Fibroblast of skin of scalp (primary cell): Measurements from ENCODE around the gene SPHK1.

ENCODE experiments used
- DNase-seq: peaks from one replicate; pipeline ENCODE4 v3.0.0-alpha.2; 2013

SPHK1 gene

DNA sequence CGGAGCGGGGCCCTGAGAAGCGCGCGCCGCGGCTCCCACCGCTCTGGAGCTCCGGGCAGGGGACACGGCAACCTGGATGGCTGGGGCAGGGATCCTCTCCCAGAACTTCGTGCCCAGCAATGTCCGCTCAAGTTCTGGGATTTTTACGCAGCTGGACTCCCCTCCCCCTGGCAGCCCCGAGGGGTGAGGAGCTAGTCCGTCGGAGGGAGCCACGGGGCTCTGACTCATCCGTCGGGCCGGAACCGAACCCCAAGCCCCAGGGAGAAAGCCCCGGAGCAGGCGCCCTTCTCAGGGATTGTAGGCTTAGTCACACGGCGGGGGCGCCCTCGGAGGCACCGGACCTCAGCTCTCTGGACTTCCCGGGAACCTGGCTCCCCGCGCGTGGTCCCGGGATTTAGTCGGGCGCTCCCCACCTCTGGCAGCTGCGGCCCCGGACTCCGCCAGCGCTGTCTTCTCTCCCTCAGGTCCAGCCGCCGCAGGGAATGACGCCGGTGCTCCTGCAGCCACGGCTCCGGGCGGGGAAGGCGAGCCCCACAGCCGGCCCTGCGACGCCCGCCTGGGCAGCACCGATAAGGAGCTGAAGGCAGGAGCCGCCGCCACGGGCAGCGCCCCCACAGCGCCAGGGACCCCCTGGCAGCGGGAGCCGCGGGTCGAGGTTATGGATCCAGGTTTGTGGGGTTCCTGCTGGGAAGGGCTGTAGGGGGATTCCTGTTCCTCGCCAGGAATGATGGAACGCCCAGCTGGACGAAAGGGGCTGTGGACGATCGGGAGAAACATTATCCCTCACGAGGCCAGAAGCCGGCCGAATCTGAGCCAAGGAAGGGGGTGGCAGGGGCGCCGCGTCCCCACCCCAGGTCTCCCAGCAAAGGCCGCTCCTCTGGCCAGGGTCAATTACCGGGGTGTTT, 830 bp downstream of the SPHK1 start:
- peak; percentile 66 for DNase-seq

DNA sequence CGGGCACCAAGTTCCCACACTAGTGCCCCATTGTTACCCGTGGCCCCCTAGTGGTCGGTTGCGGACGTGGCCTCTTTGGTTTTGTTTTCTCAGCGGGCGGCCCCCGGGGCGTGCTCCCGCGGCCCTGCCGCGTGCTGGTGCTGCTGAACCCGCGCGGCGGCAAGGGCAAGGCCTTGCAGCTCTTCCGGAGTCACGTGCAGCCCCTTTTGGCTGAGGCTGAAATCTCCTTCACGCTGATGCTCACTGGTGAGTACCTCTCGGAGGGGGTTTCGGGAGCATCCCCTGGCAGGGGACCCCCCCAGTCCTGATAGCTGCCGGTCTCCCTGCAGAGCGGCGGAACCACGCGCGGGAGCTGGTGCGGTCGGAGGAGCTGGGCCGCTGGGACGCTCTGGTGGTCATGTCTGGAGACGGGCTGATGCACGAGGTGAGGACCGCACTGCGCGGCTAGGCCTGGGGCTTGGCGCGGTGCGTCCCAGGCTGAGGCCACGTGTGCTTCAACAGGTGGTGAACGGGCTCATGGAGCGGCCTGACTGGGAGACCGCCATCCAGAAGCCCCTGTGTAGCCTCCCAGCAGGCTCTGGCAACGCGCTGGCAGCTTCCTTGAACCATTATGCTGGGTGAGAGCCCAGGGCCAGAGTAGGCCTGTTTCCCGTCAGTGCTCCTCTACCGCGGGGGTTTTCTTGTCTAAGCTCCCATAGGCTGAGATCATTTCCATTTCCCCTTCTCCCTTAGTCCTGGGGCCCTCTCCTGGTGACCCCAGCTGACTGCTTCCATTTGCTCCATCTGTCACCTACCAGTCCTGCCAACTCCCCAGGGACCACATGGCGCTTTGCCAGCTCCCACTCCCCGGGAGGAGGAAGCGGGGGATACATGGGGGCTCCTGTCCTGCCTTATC, 1.7 kb downstream of the SPHK1 start:
- peak; percentile 85 for DNase-seq

DNA sequence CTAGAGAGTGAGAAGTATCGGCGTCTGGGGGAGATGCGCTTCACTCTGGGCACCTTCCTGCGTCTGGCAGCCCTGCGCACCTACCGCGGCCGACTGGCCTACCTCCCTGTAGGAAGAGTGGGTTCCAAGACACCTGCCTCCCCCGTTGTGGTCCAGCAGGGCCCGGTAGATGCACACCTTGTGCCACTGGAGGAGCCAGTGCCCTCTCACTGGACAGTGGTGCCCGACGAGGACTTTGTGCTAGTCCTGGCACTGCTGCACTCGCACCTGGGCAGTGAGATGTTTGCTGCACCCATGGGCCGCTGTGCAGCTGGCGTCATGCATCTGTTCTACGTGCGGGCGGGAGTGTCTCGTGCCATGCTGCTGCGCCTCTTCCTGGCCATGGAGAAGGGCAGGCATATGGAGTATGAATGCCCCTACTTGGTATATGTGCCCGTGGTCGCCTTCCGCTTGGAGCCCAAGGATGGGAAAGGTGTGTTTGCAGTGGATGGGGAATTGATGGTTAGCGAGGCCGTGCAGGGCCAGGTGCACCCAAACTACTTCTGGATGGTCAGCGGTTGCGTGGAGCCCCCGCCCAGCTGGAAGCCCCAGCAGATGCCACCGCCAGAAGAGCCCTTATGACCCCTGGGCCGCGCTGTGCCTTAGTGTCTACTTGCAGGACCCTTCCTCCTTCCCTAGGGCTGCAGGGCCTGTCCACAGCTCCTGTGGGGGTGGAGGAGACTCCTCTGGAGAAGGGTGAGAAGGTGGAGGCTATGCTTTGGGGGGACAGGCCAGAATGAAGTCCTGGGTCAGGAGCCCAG, 2.8 kb downstream of the SPHK1 start:
- DNase-seq = no peak

DNA sequence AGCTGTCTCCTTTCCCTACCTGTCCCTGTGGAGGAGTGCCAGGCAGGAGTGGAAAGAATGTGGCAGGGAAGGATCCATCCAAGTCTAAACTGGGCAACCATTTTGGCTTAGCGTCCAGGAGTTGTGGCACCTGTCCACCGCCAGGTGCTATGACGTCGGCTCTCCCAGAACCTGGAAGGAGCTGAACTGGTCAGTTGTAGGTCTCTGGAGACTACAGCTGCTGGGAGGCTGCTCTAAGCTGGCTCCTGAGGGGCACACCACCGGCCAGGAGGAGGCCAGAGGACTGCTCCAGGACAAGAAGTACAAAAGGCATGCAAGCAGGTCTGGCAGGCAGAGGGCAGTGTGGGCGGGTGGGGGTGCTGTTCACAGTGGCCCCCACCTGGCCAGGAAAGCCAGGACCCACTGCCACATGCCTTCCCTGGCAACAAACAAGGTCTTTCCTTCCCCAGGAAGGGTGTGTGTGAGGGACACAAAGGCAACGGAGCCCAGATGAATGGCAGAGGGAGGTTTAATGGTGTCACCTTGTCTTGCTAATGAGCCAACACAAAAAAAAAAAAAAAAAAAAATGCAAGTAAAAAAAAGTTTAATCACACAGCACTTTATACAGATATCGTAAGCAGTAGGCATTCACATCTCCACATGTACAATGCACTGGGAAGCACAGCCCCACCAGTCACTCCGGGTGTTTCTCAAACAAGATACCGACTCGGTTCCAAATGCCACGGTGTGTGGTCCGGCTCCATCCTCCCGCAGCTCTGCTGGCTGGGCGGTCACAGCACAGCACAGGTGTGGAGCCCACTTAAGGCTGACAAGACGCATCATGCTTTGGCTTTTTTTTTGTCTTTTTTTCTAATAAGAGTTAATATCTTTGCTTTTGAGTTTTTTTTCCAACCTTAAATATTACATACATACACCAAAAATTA, 4.8 kb downstream of the SPHK1 start:
- no peak for DNase-seq

DNA sequence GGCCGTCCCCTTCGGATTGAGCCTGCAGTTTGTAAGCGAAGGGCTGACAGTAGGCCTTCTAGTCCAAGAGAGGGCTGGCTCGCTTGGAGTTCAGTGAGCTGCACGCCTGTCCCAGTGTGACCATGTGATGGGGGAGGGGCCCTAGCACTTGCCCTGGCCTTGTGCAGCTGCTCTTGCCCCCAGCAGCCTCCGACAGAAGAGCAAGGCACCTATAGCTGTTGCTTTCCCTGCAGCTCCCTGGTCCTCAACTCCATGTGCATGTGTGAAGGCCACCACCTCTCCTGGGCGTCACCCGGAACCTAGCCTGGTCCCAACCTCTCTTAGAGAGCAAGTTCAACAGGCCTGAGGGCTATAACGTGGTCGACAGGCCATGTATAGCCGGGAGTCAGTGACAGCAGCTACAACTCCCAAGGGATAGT, 5.6 kb downstream of the SPHK1 start:
- DNase-seq = no peak

DNA sequence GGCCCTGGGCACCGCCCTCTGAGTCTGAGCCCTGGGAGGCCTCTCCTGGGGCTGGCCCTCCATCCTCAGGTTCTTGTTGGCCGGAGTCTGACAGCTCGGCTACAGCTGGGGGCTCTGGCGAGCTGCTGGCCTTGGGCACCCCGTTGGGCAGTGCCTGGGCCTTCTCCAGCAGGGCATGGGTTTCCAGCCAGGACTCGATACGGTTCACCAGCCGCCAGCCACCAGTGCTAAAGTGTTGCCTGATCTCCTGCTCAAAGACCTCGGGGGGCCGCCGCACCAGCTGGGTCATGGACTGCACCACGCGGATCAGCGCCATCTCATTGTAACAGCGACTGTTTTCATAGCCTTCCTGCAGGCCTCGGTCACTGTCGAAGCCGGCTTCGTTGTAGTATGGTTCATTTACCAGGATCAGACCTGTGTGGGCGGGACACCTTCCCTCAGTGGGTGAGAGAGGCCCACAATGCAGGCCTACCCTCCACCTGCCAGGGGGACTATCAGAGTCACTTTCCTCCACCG, 6.8 kb downstream of the SPHK1 start:
- DNase-seq = no peak

DNA sequence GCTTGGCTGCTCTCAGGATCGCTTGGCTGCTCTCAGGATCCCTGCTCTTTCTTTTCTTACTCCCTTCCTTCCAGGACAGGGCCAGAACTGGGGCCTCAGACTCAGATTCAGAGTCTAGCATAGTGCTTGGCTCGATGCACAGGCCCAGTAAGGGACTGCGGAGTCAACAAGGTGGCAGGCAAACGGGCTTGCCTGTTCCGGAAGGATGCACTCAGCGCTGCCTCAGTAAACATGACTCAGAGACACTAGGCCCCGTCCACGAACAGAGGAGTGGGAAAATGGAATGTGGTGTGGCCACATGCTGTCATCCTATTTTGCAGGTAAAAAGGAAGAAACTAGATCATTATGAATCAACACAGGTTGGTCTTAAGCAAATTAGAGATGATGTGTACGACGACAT, 9.8 kb downstream of the SPHK1 start:
- DNase-seq = no peak

DNA sequence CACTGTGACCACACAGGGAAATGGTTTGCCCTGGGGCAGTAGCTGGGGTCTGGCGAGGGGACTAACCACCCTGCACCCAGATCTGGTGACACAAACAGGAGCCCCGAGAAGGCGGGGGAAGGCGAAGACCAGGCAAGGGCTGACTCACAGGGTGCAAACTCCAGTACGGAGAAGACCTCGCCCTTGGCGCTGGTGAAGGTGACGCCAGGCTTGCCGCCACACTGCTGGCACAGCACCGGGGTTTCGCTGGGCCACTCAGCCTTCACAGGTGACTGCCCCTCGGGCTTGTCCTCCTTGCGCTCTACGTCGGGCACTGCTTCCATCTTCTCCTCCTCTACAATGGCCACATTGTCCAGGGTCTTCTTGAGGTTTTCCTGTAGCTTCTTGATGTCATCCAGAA, 11.6 kb downstream of the SPHK1 start:
- DNase-seq = no peak

DNA sequence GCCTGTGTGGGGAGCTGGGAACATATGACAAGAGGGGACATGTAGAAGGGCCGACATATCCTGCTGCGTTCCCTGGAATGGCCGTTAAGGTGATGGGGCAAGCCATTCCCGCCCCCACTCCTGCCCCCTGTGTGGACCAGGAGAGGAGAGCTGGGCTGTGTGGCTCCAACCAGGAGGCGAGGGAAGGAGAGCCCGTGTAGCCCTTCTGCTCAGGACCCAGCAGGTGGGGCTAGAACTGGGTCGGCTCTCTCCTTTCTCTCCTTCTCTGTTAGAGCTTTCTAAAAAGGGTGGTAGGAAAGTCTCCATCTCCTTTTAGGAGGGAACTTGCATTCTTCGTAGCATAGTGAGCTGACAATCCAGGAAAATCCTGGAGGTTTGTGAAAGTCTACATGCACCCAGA, 12.8 kb downstream of the SPHK1 start:
- no peak for DNase-seq

DNA sequence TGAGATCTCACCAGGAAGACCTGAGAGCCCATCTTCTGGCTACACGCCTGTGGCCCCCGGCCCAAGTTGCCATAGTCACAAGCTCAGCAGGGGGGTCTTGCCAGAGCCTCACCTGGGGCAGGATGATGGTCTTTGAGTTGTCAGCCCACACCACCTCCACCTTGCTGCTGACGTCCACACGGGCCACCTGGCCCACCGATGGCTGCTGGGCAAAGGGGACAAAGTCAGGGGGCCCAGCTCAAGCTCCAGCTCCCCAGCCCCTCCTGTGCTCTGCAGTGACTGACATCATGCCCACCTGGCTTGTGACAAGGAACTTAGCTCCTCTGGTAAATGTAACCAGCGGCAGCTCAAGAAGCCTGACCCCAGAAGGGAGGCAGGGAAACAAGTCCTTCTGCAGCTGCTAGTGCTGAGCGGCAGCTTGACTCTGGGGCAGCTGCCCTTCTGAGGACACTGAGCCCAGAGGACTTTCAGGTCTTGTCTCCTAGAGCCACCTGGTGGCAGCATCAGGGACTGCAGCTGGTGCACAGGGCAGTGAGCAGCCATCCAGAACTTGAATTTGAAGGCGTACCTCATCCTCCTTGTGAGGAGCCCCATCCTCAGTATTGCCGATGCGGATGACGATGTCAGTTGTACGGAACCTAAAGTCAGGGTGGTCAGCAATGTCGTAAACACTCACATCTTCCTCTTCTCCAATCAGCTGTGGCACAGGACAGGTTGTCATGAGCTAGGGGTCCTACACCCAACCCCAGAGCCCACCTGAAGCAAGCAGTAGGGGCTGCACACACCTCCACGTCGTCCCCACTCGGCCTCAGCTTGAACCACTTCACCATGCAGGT, 13.5 kb downstream of the SPHK1 start:
- peak; percentile 83 for DNase-seq

DNA sequence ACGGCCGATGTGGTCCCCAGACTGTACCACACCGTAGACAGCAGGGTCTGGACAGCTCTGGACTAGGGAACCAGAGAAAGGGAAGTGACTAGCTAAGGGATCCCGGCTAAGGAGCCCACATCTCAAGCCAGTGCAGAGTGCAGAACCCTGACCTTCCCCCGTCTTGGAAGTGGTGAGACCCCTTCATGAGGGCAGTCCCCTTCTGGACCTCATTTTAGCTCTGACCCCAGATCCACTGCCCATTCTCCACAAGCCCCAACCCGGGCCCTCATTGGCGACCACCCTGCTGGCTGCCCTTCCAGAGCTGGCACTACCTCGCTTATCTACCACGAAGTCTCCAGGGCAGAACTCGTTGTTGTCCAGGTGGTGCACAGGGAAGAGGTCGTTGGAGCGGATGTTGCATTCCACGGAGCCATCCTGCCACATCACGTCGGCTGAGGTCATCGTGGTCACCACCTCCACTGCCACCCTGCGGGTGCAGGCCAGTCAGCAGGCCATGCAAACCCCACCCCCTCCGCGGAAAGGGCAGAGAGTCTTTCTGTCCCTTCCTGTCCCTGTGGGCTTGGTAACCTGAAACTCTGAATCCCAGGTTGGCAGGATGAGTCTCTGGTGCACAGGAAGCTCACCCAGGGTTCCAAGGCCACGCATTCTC, 14.2 kb downstream of the SPHK1 start:
- DNase-seq = no peak

DNA sequence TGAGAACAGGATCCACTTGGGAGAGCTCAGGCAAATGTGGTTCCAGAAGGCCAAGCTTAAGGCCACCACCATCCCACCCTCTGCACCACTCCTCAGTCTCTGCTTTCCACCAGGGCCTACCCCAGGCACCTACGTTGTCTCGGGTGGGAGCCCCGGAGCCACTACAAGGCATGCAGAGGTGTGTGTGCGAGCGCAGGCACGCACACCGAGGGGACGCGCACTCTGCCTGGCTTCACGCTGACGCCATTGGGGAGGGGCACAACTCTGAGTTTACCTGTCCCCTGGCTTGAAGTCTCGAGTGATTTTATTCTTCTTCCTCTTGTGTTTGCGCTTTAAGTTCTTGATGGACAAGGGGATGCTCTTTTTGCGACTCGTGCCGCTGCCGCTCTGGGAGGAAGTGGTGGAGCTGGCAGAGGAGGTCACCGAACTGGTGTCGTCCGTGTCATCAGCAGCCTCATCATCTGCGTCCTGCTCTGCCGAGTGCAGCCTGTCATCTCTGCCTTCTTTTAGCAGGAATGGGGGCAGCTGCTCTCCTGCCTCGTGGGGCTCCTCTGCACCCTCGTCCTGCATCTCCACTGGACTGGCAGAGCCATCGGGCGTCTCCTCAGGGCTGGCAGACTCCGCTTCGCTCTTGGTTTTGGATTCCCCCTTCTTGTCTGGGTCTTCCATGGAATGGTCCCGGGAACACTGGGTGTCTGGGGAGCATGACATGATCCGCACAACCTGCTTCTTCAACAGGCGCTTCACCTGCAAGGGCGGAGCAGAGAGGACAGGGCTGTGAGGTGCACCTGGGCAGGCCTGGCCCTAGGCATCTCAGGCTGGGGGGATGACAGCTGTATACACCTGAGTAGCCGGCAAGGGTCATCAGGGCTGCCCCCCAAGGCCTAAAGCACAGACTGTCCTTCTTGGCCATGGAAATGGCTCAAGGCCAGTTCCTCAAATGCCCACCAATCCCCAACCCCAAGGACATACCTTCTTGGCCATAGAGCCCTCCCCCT, 15.1 kb downstream of the SPHK1 start:
- DNase-seq = no peak

DNA sequence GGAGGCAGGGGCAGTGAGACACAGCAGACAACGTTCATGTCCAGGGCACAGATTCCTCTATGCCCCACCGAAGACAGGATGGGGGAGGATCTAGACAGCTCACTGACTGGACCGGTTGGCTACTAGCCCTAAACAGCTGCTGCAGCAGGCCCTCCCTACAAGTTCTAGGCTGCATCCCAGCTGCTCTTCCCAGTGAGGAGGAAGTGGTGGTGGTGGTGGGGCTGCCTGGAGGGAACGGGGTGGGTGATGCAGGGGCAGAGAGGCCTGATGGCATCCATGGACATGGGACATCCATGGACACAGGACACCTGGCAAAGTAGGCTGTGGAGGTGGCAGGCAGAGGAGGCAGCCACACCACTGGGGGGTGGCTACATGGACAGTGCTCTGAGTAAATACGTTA, 18.3 kb downstream of the SPHK1 start:
- DNase-seq = no peak

DNA sequence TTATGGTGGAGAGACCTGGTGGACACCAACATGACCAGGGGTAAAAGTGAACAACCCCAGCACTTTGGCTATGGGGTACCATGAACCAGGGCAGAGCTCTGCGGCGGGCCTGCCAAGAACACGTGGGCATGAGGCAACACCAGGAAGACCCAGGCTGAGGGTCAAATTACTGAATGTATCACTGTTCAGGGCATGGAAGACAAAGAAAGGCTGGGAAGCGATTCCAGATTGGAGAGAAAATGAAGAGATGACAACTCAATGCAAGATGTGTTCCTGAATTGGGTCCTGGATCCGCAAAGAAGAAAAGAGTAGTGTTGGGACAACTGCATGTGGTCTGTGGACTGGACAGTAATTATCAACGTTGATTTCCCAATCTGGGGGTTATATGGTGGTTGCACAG, 19.8 kb downstream of the SPHK1 start:
- DNase-seq = no peak

DNA sequence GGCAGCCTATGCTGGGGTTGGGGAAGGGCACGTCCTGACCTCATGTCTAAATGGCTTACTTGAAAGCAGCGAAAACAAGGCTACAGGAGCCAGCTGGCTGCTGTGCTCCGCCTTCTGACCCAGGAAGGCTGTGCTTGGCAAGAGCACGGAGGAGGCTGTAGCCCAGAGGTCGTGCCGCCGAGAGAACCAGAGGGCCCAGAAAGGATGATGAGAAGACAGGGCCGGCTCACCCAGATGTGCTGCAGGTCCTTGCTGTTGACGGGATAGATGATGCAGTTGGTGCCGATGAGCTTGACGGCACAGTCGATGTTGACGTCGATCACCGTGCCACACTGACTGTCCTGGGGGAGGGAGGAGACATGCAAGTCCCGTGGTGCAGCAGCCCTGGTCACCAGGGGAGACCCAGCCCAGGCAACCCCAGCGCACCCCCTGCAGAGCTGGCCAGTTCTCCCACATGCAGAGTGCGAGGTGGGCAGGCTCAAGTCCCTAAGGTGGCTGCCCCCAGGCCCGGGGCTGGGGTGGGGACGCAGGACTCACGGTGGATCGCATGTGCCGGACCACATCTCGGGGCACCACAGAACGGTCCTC, 20.7 kb downstream of the SPHK1 start:
- DNase-seq = no peak

DNA sequence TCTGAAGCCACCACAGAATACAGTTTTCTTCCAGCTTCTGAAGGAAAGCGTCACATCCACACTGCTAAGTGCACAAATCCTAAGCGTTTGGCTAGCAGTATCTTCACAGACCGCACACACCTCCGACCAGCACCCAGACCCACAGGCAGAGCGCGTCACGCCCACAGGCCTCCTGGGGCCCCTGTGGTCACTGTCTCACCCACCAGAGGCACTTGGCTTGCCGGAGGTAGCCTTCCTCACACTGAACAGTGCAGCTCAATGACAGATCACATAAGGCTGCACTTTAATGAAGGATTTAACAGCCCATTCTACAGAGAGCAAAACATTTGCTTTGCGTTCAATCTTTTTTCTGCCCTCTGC, 21.2 kb downstream of the SPHK1 start:
- DNase-seq = no peak

DNA sequence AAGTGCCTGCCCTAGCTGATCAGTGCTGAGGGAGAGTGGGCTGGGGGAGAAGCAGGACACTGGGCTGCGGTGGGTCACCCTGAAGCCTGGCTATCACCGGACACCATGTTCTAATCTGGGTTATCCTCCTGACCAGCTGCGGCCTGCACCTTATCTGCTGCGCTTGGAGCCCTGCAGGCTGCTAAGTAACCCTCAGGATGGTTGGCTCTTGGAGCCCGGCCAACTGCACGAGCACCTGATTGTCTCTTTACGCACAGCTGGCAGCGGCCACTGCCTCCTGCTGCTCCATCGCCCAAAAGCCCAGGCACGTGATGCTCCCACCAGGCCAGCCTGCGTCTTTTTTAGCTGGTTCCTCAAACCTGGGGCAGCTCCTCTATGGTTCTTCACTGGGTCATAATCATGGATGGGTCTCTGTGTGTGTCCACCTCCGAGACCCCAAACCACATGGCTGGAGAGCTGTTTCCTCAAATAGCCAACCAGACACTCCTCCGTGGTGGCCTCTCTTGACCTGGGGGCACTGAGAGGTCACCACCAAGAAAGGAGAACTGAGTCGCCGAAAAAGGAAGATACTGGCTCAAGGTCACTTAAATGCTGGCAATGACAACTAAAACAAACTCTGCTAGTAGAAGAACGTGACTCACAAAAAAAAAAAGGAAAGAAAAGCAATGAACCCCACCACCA, 21.7 kb downstream of the SPHK1 start:
- peak; percentile 62 for DNase-seq

DNA sequence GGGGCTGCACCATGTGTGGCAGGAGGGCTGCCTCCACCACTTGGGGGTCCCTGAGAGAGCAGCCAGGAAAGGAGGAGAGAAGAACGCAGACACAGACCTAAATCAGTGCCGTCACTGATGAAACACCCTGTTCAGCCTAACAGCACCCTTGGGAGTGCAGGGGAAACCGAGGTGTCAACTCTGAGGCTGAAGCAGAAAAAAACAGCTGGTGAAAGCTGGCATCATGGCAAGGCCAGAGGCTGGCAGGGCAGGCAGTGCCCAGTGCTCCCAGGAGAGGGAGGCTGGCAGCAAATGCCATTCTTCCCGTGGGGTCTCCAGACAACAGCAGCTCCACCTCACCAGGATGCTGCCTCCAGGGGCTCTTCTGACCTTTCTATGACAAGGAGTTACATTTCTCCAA, 23.1 kb downstream of the SPHK1 start:
- DNase-seq = no peak
